Cardiac fibroblast (primary cell): ENCODE results near the gene CAPN14.

Experiments
- DNase-seq, 2 donors: peaks; one replicate each; pipeline versions ENCODE4 v3.0.0 to v3.0.0-alpha.2; 2010; ENCODE audit warnings: low read depth in 2 of 2
- H3K4me3 ChIP-seq, 2 donors: replicated peaks in 1 of 2; 1 replicate in 1 of 2; 2 replicates in 1 of 2; pipeline ENCODE4 v1.5.1; 2011; ENCODE audit warnings: low read depth in 2 of 2, low read length in 2 of 2, mild to moderate bottlenecking in 2 of 2, moderate library complexity in 1 of 2
- TF ChIP-seq, protein P1 (sequence below): IDR thresholded peaks from one replicate; pipeline ENCODE4 v1.5.1; 2011; ENCODE audit warnings: low read depth, mild to moderate bottlenecking, low read length, inconsistent platforms

The CAPN14 gene

GRCh38 chr2:31217465-31218200 is at the start of gene CAPN14:
Gene CAPN14 (minus strand): TSS chr2:31217515. CDS start chr2:31205447, 12,068 bp downstream.
- TF ChIP-seq, protein P1, sequence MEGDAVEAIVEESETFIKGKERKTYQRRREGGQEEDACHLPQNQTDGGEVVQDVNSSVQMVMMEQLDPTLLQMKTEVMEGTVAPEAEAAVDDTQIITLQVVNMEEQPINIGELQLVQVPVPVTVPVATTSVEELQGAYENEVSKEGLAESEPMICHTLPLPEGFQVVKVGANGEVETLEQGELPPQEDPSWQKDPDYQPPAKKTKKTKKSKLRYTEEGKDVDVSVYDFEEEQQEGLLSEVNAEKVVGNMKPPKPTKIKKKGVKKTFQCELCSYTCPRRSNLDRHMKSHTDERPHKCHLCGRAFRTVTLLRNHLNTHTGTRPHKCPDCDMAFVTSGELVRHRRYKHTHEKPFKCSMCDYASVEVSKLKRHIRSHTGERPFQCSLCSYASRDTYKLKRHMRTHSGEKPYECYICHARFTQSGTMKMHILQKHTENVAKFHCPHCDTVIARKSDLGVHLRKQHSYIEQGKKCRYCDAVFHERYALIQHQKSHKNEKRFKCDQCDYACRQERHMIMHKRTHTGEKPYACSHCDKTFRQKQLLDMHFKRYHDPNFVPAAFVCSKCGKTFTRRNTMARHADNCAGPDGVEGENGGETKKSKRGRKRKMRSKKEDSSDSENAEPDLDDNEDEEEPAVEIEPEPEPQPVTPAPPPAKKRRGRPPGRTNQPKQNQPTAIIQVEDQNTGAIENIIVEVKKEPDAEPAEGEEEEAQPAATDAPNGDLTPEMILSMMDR: no peak
- no peak within 1 kb of the TSS for H3K4me3 ChIP-seq
- DNase-seq: no peak

DNA sequence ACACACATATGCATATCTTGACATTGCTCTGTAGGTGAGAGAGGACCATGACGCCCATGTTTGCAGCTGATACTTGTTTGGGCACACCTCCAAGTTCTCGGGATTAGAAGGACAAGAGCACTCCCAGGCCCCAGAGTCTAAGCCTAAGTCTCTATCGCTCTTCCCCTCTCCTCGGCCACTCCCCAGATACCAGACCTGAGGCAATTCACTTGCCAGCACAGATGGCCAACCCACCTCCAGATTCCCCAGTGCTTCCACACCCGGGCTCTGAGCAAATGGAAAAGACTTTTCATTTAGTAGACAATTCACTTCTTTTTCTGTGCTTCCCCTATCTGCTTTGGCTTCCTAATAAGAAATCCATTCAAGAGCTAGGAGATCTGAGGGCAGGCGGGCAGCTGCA is 49.5 kb upstream of the CAPN14 start:
- DNase-seq: no peak
- TF ChIP-seq, protein P1: no peak
- H3K4me3 ChIP-seq: no peak overlapping the region

DNA sequence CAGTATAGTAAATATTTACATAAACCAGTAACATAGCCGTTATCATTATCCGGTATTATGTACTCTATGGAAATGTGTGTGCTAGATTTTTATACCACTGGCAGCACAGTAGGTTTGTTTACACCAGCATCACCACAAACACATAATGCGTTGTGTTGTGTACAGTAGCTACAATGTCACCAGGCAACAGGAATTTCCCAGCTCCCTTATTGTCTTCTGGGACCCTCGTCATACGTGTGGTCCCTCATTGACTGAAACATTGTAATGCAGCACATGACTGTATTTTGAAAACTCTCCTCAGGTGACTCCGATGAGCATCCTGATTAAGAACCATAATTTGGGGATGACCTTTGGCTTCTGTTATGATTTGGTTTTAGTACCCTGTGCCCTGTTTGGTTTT is 47.9 kb upstream of the CAPN14 start:
- H3K4me3 ChIP-seq: no peak overlapping the region
- TF ChIP-seq, protein P1: no peak
- no peak for DNase-seq

GRCh38 chr2:31263636-31264190 is 46.4 kb upstream of the CAPN14 start:
- TF ChIP-seq, protein P1: no peak
- no peak for DNase-seq
- no peak overlapping the region for H3K4me3 ChIP-seq

GRCh38 chr2:31260870-31261269 is 43.6 kb upstream of the CAPN14 start:
- DNase-seq: no peak
- TF ChIP-seq, protein P1: no peak
- no peak overlapping the region for H3K4me3 ChIP-seq

- no peak overlapping the region for H3K4me3 ChIP-seq
- TF ChIP-seq, protein P1: no peak
- no peak for DNase-seq
Observed at GRCh38 chr2:31259075-31259474, 41.8 kb upstream of the CAPN14 start.
